Measurements from ENCODE around the gene DUSP6. TPM values are rescaled to one million over a fixed set of nuclear protein-coding genes. Genes with fewer than 3 reads are reported as not detected.

The DUSP6 gene
- total and polyA plus RNA-seq, 2 of the 13 experiments (the other 11 are each of a cell fraction or from before 2014, with no cell fraction given): 40.9 to 161 TPM

GRCh38 chr12:89348894-89349699 is 3.2 kb downstream of the DUSP6 start:
- H3K27ac ChIP-seq (ENCODE audit: extremely low read length, insufficient read depth, low read length): peak overlapping the region; percentile 99
- H3K9ac ChIP-seq (ENCODE audit: insufficient read depth, low read depth, low read length): peak overlapping the region; percentile 99
- H3K4me3 ChIP-seq (replicated peaks in 1 of 3; ENCODE audit: insufficient read depth in 1 of 3, low read depth in 2 of 3, low read length in 3 of 3): peak overlapping the region; percentile 98 to 99 (median 98)
- no peak for TF ChIP-seq HCFC1 (IDR thresholded peaks at IDR 0.05; ENCODE audit: low read depth, low read length)
- TF ChIP-seq GRHL1 (CRISPR knock-in tag; conservative IDR thresholded peaks at IDR 0.05): no peak
- no peak for TF ChIP-seq MTF2 (CRISPR knock-in tag; IDR thresholded peaks at IDR 0.05; ENCODE audit: borderline replicate concordance)
- no peak for TF ChIP-seq ZNF672 (CRISPR knock-in tag; IDR thresholded peaks at IDR 0.05)
- TF ChIP-seq ZFX (CRISPR knock-in tag; IDR thresholded peaks at IDR 0.05; ENCODE audit: low read depth): no peak
- no peak for TF ChIP-seq SATB2 (CRISPR knock-in tag; IDR thresholded peaks at IDR 0.05)
- TF ChIP-seq SIN3B (IDR thresholded peaks at IDR 0.05; ENCODE audit: low read length): no peak
- TF ChIP-seq ZNF724P (CRISPR knock-in tag; IDR thresholded peaks at IDR 0.05; ENCODE audit: borderline replicate concordance): no peak
- no peak for TF ChIP-seq PHF21A (CRISPR knock-in tag; IDR thresholded peaks at IDR 0.05)
- TF ChIP-seq WIZ (CRISPR knock-in tag; IDR thresholded peaks at IDR 0.05): no peak
- TF ChIP-seq ZNF614 (CRISPR knock-in tag; IDR thresholded peaks at IDR 0.05; ENCODE audit: borderline replicate concordance): no peak
- no peak for TF ChIP-seq ELK4 (CRISPR knock-in tag; IDR thresholded peaks at IDR 0.05; ENCODE audit: borderline replicate concordance)
- TF ChIP-seq ZUFSP (CRISPR knock-in tag; IDR thresholded peaks at IDR 0.05; ENCODE audit: borderline replicate concordance): no peak
- TF ChIP-seq ZNF749 (CRISPR knock-in tag; IDR thresholded peaks at IDR 0.05; ENCODE audit: borderline replicate concordance): no peak
- no peak for TF ChIP-seq XBP1 (CRISPR knock-in tag; IDR thresholded peaks at IDR 0.05)
- TF ChIP-seq HINFP (CRISPR knock-in tag; IDR thresholded peaks at IDR 0.05; ENCODE audit: low read depth): no peak
- TF ChIP-seq ZNF788 (CRISPR knock-in tag; IDR thresholded peaks at IDR 0.05; ENCODE audit: borderline replicate concordance): no peak
- TF ChIP-seq ZNF235 (CRISPR knock-in tag; IDR thresholded peaks at IDR 0.05; ENCODE audit: borderline replicate concordance): no peak

More at GRCh38 chr12:89348894-89349699, 3.2 kb downstream of the DUSP6 start:
- peaks cover 48% of the 10 kb centered on the region for H3K79me2 ChIP-seq (ENCODE audit: insufficient read depth, low read length)
- ChIA-PET POLR2A (interaction anchor here (1.6 kb wide), 1 partner anchor 30 kb away, joined by 6 read pairs; no protein-coding TSS in a partner anchor), CTCF (ENCODE audit: low intra/inter-chr PET ratio, low total read pairs) (no interaction called here)
- H3K36me3 ChIP-seq (replicated peaks in 1 of 2; ENCODE audit: control insufficient read depth in 1 of 2, insufficient read depth in 2 of 2, low read length in 2 of 2): peaks cover 8 to 26% of the 10 kb centered on the region in 2 experiments
- H3K4me1 ChIP-seq (ENCODE audit: insufficient read depth, low read length): peaks cover 52% of the 10 kb centered on the region
- DNase-seq (ENCODE audit: low spot score) (no peak), FAIRE-seq (no peak), ATAC-seq (no peak)
- no peaks in the 10 kb centered on the region for H3K9me3 ChIP-seq (ENCODE audit: low read length)
- peak overlapping the region; percentile 94 for H3K4me2 ChIP-seq (ENCODE audit: low read depth, low read length)
- in situ Hi-C loops (cut with HindIII; ENCODE audit: extremely low pct_ligation_motif_present, low pct_unique_long_range_greater_than_20kb): loop anchor here (25.0 kb wide), 1 partner anchor 287 kb away; no protein-coding TSS in a partner anchor
- intact Hi-C loops (cut with micrococcal nuclease; ENCODE audit: unreplicated experiment): no loop called here
- H2AFZ ChIP-seq (ENCODE audit: low read length): no peak overlapping the region
- H3K27me3 ChIP-seq (ENCODE audit: control insufficient read depth in 1 of 2, insufficient read depth in 2 of 2, low read length in 2 of 2): peaks cover 0 to 9% of the 10 kb centered on the region in 2 experiments; a peak in 1 of 5 replicates
- peaks cover 51% of the 10 kb centered on the region for H4K20me1 ChIP-seq (ENCODE audit: insufficient read depth, low read length)
- BruUV-seq (replicated peaks): no TSS peak
- WGBS (ENCODE audit: low lambda C conversion rate): 19% methylated on average over 10 of the region's 10 CpGs
